ENCODE data around the gene AQR. TPM values are rescaled to one million over a fixed set of nuclear protein-coding genes. Genes with fewer than 3 reads are reported as not detected.

AQR gene
- total and polyA plus RNA-seq, 2 of the 4 experiments (the other 2 are of a cell fraction) = 17.9 to 29.6 TPM

GRCh38 chr15:34984889-34985630 lies 15.5 kb upstream of the AQR start:
- Histone ChIP-seq H3K9ac (ENCODE audit: low read depth, low read length) (no peak overlapping the region), H3K4ac (ENCODE audit: low read depth, low read length) (no peak overlapping the region), H3K14ac (replicated peaks; ENCODE audit: low read depth, low read length) (no peak overlapping the region), H4K20me1 (ENCODE audit: insufficient read depth, low read length) (peaks cover 9% of the 10 kb centered on the region; the same call in 1 of the 2 replicates), H2AK9ac (replicated peaks; ENCODE audit: low read depth, low read length, poor library complexity) (no peak overlapping the region), H2AK5ac (ENCODE audit: low read depth, low read length) (no peak overlapping the region), H3K9me3 (ENCODE audit: control insufficient read depth, insufficient read depth, low read length) (no peaks in the 10 kb centered on the region), H2BK120ac (ENCODE audit: low read depth, low read length) (no peak overlapping the region), H2BK15ac (ENCODE audit: low read depth, low read length) (no peak overlapping the region), H2AFZ (replicated peaks; ENCODE audit: low read length, poor library complexity) (no peak overlapping the region), H3K27me3 (ENCODE audit: control insufficient read depth, insufficient read depth, low read length) (no peaks in the 10 kb centered on the region), H3K4me2 (ENCODE audit: low read depth, low read length) (no peak overlapping the region), H3K9me1 (ENCODE audit: insufficient read depth, low read length) (0 out of 2 replicates have a peak, but pooled peaks cover 2% of the 10 kb centered on the region), H3K4me3 (ENCODE audit: insufficient read depth, low read depth, low read length) (no peak overlapping the region), H3K18ac (ENCODE audit: low read depth, low read length) (no peak overlapping the region), H3K27ac (ENCODE audit: insufficient read depth, low read length) (no peak overlapping the region), H3K56ac (ENCODE audit: extremely low read depth, insufficient read depth, low read length) (no peak overlapping the region), H3K36me3 (ENCODE audit: control insufficient read depth, insufficient read depth, low read length) (peaks cover 8% of the 10 kb centered on the region), H4K8ac (ENCODE audit: low read depth in 2 of 2, low read length in 2 of 2) (no peak overlapping the region), H2BK5ac (ENCODE audit: low read depth, low read length, poor library complexity, severe bottlenecking) (no peak overlapping the region), H2BK20ac (ENCODE audit: low read depth, low read length) (no peak overlapping the region), H3K79me1 (ENCODE audit: low read depth in 1 of 2, low read length in 2 of 2) (peaks cover 5 to 30% of the 10 kb centered on the region in 2 experiments; a peak in 3 of 4 replicates), H3K4me1 (ENCODE audit: control insufficient read depth, insufficient read depth, low read length) (peaks cover 5% of the 10 kb centered on the region), H4K91ac (ENCODE audit: insufficient read depth, low read depth, low read length) (no peak overlapping the region), H4K5ac (ENCODE audit: low read depth, low read length) (no peak overlapping the region), H3K23ac (ENCODE audit: low read depth, low read length) (no peak overlapping the region)
- TF ChIP-seq FOS (IDR thresholded peaks at IDR 0.05; ENCODE audit: low read depth, low read length) = no peak
- TF ChIP-seq RAD21 (IDR thresholded peaks at IDR 0.05; ENCODE audit: low read length) = no peak
- no peak for TF ChIP-seq USF2 (IDR thresholded peaks at IDR 0.05; ENCODE audit: low read depth, low read length)
- no peak for TF ChIP-seq SMC3 (IDR thresholded peaks at IDR 0.05; ENCODE audit: low read depth, low read length)
- no peak for TF ChIP-seq RFX5 (IDR thresholded peaks at IDR 0.05; ENCODE audit: low read depth, low read length)
- TF ChIP-seq MAZ (IDR thresholded peaks at IDR 0.05; ENCODE audit: borderline replicate concordance, low read depth, low read length) = no peak
- TF ChIP-seq CHD1 (IDR thresholded peaks at IDR 0.05; ENCODE audit: low read depth, low read length) = no peak
- TF ChIP-seq MXI1 (IDR thresholded peaks at IDR 0.05; ENCODE audit: borderline replicate concordance, low read depth, low read length) = no peak
- no peak for TF ChIP-seq NFE2L2 (IDR thresholded peaks at IDR 0.05; ENCODE audit: low read depth, low read length)
- TF ChIP-seq RCOR1 (IDR thresholded peaks at IDR 0.05; ENCODE audit: insufficient replicate concordance, low read length) = no peak
- TF ChIP-seq CTCF (conservative IDR thresholded peaks at IDR 0.05; ENCODE audit: low read depth, low read length) = no peak
- no peak for TF ChIP-seq ELK1 (IDR thresholded peaks at IDR 0.05; ENCODE audit: borderline replicate concordance, low read depth, low read length)
- DNase-seq (peak; percentile 22), ATAC-seq (ENCODE audit: low read depth) (no peak)
- WGBS, 2 experiments (ENCODE audit: extremely low coverage in 2 of 2, insufficient read length in 1 of 2) = 100% methylated on average over 1 of the region's 9 CpGs; no CpG with 5 or more reads in 1 of the 2 experiments
- ChIA-PET POLR2A (ENCODE audit: unreplicated experiment) (no interaction called here), CTCF (interaction anchor here (0.9 kb wide), 1 partner anchor 15 kb away, joined by 5 read pairs; the partner anchor contains the start of gene AQR)
- intact Hi-C loops (cut with micrococcal nuclease) (loop anchor here (5.0 kb wide), 1 partner anchor 82 kb away; no protein-coding TSS in a partner anchor), dilution Hi-C loops (cut with HindIII; ENCODE audit: low sequenced_read_pairs, unreplicated experiment) (no loop called here), in situ Hi-C loops (cut with MboI; ENCODE audit: low sequenced_read_pairs) (no loop called here)
- no TSS peak for BruUV-seq (replicated peaks)

All from IMR-90 (cell line).